T-helper 2 cell treated with Interferon-gamma antibody and Interleukin-4, amounts not matched to agents 100 ng/mL and 5 ng/mL, for 36 hours (primary cell): ENCODE data around the gene AGT. TPM values are rescaled to one million over a fixed set of nuclear protein-coding genes. Genes with fewer than 3 reads are reported as not detected.

Experiments used
- total RNA-seq: library from RNA; stranded (reverse); gene quantifications from 2 replicates; pipeline ENCODE4 v1.2.3, GENCODE V29; 2022

The AGT gene
- total RNA-seq, 1 donor from 2014 or later = not detected

Other genes with a start within 250 kb of the AGT start
- gene COG2, start 71.6 kb downstream of the AGT start, total RNA-seq = 32.4 and 36.8 TPM in 2 replicates
- gene CAPN9, start 33.3 kb upstream of the AGT start, total RNA-seq = not detected in 2 replicates
- gene C1orf198, start 154.4 kb upstream of the AGT start, total RNA-seq = 2.1 and 2.4 TPM in 2 replicates